NT2/D1 (cell line): Measurements from ENCODE around the gene PLOD1.

ENCODE experiments used
- YY1 ChIP-seq: IDR thresholded peaks from 2 replicates; pipeline ENCODE4 v1.6.1; 2011; ENCODE audit not compliant: insufficient read length, insufficient read depth
- ZNF274 ChIP-seq: IDR thresholded peaks from 2 replicates; pipeline ENCODE4 v1.6.1; 2011; ENCODE audit warnings: mild to moderate bottlenecking, low read depth, low read length

DNA sequence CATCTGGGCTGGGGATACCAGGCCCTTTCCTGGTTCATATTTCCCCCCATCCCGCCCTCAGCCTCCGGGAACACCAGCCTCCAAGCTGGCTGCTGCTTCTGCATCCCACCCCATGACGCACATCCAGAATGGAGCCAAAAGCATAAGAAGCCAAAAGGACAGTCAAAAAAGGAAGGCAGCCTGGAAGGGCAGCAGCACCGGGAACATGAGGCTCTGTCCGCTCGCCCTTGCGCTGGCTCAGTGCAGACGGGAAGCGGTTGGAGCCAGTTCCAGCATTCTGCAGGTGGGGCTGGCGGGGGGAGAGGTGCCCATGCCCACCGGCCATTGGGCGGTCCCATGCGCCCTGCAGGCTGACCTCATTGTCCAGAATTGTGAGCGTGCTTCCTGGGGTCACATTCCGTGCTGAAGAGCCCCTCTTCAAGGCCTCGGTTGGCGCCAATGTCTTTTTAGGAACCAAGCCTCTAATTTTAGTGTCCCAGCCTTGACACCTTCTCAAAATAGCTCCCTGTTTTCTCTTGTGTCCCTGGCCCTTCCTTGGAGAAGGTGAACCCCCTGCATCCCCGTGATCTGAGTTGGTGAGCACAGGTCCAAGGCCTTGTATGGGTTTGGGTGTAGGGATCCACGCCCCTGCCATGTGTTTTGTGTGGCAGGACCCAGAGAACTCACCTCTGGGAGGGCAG lies 47.4 kb upstream of the PLOD1 start:
- TF ChIP-seq YY1 (no peak), ZNF274 (no peak)
